HG03039 (cell line): ENCODE measurements around the gene AP1M1.
"Not testable (repeated sequence)": the region's sequence is repeated elsewhere in the genome, so short reads cannot be mapped to it uniquely, and the experiment has no call there.

Experiments used
- ATAC-seq: cut with Tn5 transposase; IDR thresholded peaks from one replicate; pipeline ENCODE4 v1.9.1; 2021; ENCODE audit warnings: mild to moderate bottlenecking, moderate library complexity; ENCODE audit not compliant: unreplicated experiment

The AP1M1 gene

GRCh38 chr19:16259385-16260159, 61.9 kb downstream of the AP1M1 start:
- no peak for ATAC-seq

- no peak for ATAC-seq
These were observed 62.6 kb downstream of the AP1M1 start for GRCh38 chr19:16260160-16260811.

- ATAC-seq: no peak
These were observed 63.1 kb downstream of the AP1M1 start for GRCh38 chr19:16260812-16261161.

GRCh38 chr19:16261584-16262368, 64.1 kb downstream of the AP1M1 start:
- no peak for ATAC-seq

GRCh38 chr19:16262618-16263017, 64.9 kb downstream of the AP1M1 start:
- no peak for ATAC-seq

- no peak for ATAC-seq
These were observed 65.5 kb downstream of the AP1M1 start for GRCh38 chr19:16263141-16263761.

GRCh38 chr19:16265205-16265604, 67.5 kb downstream of the AP1M1 start:
- no peak for ATAC-seq

GRCh38 chr19:16265890-16266585, 68.3 kb downstream of the AP1M1 start:
- ATAC-seq: no peak

GRCh38 chr19:16266586-16266942, 68.9 kb downstream of the AP1M1 start:
- ATAC-seq: no peak

- no peak for ATAC-seq
These were observed 71.1 kb downstream of the AP1M1 start for GRCh38 chr19:16268676-16269319.

GRCh38 chr19:16272945-16273344, 75.2 kb downstream of the AP1M1 start:
- ATAC-seq: no peak

- no peak for ATAC-seq
These were observed 76.7 kb downstream of the AP1M1 start for GRCh38 chr19:16274447-16274846.

- ATAC-seq: no peak
These were observed 82.6 kb downstream of the AP1M1 start for GRCh38 chr19:16280306-16280705.

GRCh38 chr19:16281743-16282142, 84.0 kb downstream of the AP1M1 start:
- ATAC-seq: no peak

GRCh38 chr19:16283210-16284061, 85.7 kb downstream of the AP1M1 start:
- no peak for ATAC-seq

- ATAC-seq: no peak
These were observed 86.8 kb downstream of the AP1M1 start for GRCh38 chr19:16284505-16284904.

- ATAC-seq: not testable (repeated sequence)
These were observed 87.4 kb downstream of the AP1M1 start for GRCh38 chr19:16285079-16285478.

- no peak for ATAC-seq
These were observed 88.2 kb downstream of the AP1M1 start for GRCh38 chr19:16285769-16286498.

- ATAC-seq: no peak
These were observed 90.8 kb downstream of the AP1M1 start for GRCh38 chr19:16288544-16288943.
